WI38 (cell line): ENCODE data around the gene SPAG16.

Source experiments
- H3K4me3 ChIP-seq: 2 replicates; pipeline ENCODE4 v1.5.1; 2011; ENCODE audit warnings: low read depth, mild to moderate bottlenecking, control low read depth, low read length
- TF ChIP-seq, protein P1 (sequence below): IDR thresholded peaks from 2 replicates; pipeline ENCODE4 v1.5.1; 2012; ENCODE audit warnings: low read depth, mild to moderate bottlenecking, control low read depth, low read length

Gene SPAG16

DNA sequence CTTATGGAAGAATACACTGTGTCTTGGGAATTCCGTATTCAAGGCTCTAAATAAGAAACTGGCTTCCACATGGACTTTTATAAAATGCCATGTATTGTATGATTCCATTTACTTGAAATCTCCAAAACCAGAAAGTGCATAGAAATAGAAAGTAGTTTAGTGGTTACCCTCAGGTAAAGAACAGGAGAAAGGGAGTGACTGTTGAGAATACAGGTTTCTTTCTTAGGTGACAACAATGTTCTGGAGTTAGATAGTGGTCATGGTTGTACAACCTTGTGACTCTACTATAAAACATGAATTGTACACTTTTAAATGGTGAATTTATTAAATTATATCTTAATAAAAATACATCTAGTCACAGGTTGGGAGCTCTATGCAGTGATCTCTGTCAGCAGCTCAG, 481.8 kb downstream of the SPAG16 start:
- TF ChIP-seq, protein P1, sequence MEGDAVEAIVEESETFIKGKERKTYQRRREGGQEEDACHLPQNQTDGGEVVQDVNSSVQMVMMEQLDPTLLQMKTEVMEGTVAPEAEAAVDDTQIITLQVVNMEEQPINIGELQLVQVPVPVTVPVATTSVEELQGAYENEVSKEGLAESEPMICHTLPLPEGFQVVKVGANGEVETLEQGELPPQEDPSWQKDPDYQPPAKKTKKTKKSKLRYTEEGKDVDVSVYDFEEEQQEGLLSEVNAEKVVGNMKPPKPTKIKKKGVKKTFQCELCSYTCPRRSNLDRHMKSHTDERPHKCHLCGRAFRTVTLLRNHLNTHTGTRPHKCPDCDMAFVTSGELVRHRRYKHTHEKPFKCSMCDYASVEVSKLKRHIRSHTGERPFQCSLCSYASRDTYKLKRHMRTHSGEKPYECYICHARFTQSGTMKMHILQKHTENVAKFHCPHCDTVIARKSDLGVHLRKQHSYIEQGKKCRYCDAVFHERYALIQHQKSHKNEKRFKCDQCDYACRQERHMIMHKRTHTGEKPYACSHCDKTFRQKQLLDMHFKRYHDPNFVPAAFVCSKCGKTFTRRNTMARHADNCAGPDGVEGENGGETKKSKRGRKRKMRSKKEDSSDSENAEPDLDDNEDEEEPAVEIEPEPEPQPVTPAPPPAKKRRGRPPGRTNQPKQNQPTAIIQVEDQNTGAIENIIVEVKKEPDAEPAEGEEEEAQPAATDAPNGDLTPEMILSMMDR = no peak
- no peak overlapping the region for H3K4me3 ChIP-seq

DNA sequence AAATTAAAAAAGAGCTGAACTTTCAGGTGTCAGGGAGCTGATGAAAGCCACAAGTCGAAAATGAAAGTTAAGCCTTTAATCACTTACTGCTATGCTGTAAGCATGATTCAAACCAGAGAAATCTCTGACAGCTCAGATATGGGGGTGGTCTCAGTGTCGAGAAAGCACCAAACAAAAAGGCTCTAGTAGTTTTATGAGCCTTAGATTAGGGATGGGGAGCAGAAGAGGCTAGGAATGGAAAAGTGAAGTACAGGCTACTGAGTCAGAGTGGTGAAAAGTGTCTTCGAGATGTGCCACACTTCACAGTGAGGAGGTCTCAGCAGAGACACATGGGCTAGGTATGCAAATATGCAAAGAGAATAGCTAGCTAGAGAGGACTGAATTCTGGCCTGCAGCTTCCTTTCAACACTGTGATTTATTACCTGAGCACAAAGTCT, 482.2 kb downstream of the SPAG16 start:
- TF ChIP-seq, protein P1 = no peak
- H3K4me3 ChIP-seq = no peak overlapping the region

DNA sequence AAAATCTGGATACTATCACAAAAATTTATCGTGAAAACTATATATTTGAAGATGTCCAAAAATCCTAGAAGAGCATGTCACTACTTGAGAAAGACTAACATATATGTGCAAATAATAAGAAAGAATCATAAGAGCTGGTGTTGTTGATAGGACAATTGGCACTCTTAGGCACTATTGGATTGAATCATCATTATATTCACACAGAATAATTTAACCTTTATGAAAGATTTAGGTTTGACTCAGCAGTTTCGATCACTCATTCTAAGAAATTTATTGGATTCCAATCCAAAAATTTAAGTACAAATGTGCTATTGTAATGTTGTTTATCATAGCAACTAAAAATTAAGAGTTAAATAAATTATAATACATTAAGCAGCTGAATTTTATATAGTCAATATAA, 503.6 kb downstream of the SPAG16 start:
- TF ChIP-seq, protein P1 = no peak
- no peak overlapping the region for H3K4me3 ChIP-seq

DNA sequence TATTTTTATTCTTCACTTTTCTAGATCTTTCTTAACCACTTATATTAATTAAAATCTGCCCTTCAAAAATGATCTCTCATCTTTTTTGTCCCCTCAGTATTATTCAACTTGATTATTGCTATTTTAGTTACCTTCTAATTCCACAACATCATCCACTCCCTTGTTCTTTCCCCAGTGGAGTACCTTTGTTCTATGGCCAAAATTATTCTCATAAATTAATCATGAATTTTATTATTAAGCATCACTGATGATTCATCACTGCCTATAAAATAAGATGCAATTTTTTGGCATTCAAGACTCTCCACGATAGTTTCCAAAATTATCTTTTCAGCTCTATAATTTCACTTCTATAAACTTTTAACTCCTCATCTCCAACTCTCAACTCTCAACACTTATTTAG, 505.7 kb downstream of the SPAG16 start:
- TF ChIP-seq, protein P1 = no peak
- H3K4me3 ChIP-seq = no peak overlapping the region

DNA sequence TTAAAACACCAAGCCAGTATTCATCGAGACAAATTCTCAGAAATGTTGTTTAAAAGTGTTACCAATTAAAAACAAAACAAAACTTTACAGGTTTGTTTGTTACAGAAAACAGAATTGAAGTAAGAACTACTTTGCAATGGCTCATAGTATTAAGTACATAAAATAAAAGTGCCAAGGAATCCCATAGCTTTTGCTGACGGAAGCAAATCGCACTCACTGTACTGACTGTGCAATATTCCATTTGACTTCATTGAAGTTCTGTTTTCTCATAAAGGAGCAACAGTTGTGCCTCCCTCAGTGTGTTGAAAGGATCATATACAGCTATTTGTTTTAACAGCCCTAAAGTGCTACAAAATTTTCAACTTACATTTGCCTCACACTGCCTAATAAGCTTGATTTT, 507.8 kb downstream of the SPAG16 start:
- TF ChIP-seq, protein P1 = no peak
- H3K4me3 ChIP-seq = no peak overlapping the region

DNA sequence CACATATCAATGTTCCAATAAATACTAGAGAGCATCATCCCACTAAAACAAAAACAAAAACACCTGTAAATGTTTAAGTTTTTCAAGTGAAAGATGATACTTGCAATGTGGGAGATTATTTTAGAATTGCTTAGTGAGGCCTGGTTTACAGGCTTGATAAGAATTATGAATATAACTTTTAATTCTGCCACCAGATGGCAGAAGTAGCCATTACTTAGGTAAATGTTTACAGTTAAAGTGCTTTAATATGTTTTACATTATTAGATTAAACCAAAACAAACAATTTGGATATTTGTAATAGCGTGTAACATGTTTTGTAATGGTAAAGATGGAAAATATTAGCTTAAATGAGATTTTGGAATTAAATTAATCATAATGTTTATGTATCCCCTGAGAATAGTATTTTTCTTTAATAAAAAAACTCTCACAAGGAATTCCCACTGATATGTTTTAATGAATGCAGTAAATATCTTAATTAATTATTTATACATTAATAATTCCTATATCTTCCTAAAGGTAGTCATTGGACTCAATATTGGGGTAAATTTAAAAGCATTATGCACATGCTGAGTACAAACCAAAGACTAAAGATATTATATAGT, 522.0 kb downstream of the SPAG16 start:
- no peak overlapping the region for H3K4me3 ChIP-seq
- TF ChIP-seq, protein P1 = no peak

DNA sequence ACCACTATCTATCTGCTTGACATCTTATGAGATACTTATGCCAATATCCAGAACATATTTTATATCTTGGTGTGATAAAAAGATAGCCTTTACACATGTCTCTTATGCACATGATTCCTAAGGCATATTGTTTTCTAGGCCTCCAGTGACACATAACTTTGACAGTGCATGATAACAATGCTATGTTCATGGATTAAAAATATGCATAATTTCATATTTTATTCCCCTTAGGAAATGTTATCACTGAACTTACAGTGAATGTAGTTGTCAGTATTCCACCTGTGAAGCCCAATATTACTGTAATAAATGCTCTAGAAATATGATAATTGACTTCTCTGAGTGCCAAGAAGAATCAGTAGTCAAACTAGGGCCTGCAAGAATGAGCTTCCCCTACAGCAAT, 532.3 kb downstream of the SPAG16 start:
- no peak overlapping the region for H3K4me3 ChIP-seq
- TF ChIP-seq, protein P1 = no peak
